ENCODE data around the gene L3MBTL4. TPM values are rescaled to one million over a fixed set of nuclear protein-coding genes. Genes with fewer than 3 reads are reported as not detected.

Gene L3MBTL4
- total RNA-seq, 1 experiment from 2014 or later: not detected

- ChIA-PET CTCF (no interaction called here), POLR2A (ENCODE audit: unreplicated experiment) (no interaction called here)
- Histone ChIP-seq H3F3A (ENCODE audit: insufficient read depth, low read depth) (no peaks in the 10 kb centered on the region), H2AFZ (no peak overlapping the region), H3K4me3 (no peak overlapping the region), H3K4me2 (no peak overlapping the region), H3K27ac (no peak overlapping the region), H3K36me3 (ENCODE audit: low read depth) (no peaks in the 10 kb centered on the region), H3K9me2 (ENCODE audit: insufficient read depth) (no peaks in the 10 kb centered on the region), H3K9me3 (ENCODE audit: insufficient read depth, low read depth) (no peaks in the 10 kb centered on the region), H3K79me2 (ENCODE audit: low read depth) (no peaks in the 10 kb centered on the region), H3K27me3 (ENCODE audit: insufficient read depth, low read depth) (peaks cover 39% of the 10 kb centered on the region), H3K4me1 (replicated peaks; ENCODE audit: insufficient read depth) (no peaks in the 10 kb centered on the region), H4K20me1 (ENCODE audit: insufficient read depth) (no peaks in the 10 kb centered on the region)
- DNase-seq: no peak
- no peak for TF ChIP-seq EZH2 (IDR thresholded peaks at IDR 0.05; ENCODE audit: low read depth)
- TF ChIP-seq, protein P1, sequence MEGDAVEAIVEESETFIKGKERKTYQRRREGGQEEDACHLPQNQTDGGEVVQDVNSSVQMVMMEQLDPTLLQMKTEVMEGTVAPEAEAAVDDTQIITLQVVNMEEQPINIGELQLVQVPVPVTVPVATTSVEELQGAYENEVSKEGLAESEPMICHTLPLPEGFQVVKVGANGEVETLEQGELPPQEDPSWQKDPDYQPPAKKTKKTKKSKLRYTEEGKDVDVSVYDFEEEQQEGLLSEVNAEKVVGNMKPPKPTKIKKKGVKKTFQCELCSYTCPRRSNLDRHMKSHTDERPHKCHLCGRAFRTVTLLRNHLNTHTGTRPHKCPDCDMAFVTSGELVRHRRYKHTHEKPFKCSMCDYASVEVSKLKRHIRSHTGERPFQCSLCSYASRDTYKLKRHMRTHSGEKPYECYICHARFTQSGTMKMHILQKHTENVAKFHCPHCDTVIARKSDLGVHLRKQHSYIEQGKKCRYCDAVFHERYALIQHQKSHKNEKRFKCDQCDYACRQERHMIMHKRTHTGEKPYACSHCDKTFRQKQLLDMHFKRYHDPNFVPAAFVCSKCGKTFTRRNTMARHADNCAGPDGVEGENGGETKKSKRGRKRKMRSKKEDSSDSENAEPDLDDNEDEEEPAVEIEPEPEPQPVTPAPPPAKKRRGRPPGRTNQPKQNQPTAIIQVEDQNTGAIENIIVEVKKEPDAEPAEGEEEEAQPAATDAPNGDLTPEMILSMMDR (conservative IDR thresholded peaks at IDR 0.05): no peak
- no TSS peak for BruUV-seq (replicated peaks)
- intact Hi-C loops (cut with micrococcal nuclease; ENCODE audit: unreplicated experiment): no loop called here
These were observed 442.4 kb downstream of the L3MBTL4 start for GRCh38 chr18:5972298-5972697.

DNA sequence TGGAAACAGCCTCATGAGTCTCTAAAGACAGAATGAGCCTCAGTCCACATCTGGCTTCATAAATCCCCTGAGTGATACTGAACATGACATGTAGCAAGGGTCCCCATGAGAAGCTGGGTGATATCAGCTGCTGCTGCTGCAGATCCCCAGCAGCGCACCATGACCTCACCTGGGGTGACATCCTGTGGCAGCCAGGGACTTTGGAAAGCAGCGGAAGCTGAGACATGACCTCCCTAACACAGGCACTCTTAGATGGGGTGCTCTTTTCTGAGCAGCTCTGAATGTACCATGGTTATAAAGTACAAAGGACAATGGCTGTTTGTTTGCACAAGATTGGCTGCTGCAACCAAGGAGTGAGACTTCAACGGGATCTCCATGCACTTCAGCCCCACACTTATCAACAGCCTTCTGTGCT lies 444.7 kb downstream of the L3MBTL4 start:
- CTCF ChIA-PET: no interaction called here
- Histone ChIP-seq H3F3A (ENCODE audit: insufficient read depth, low read depth) (no peaks in the 10 kb centered on the region), H3K9me3 (ENCODE audit: insufficient read depth, low read depth) (no peaks in the 10 kb centered on the region), H3K27ac (no peak overlapping the region), H3K9me2 (ENCODE audit: insufficient read depth) (no peaks in the 10 kb centered on the region), H3K4me2 (no peak overlapping the region), H3K27me3 (ENCODE audit: insufficient read depth, low read depth) (peaks cover 56% of the 10 kb centered on the region), H3K4me3 (no peak overlapping the region), H2AFZ (no peak overlapping the region), H3K79me2 (ENCODE audit: low read depth) (no peaks in the 10 kb centered on the region), H3K36me3 (ENCODE audit: low read depth) (no peaks in the 10 kb centered on the region), H4K20me1 (ENCODE audit: insufficient read depth) (no peaks in the 10 kb centered on the region), H3K4me1 (replicated peaks; ENCODE audit: insufficient read depth) (no peaks in the 10 kb centered on the region)
- BruUV-seq (replicated peaks): no TSS peak
- intact Hi-C loops (cut with micrococcal nuclease; ENCODE audit: unreplicated experiment): no loop called here
- no peak for DNase-seq
- TF ChIP-seq, protein P1 (conservative IDR thresholded peaks at IDR 0.05): no peak
- no peak for TF ChIP-seq EZH2 (IDR thresholded peaks at IDR 0.05; ENCODE audit: low read depth)
- POLR2A ChIA-PET (ENCODE audit: unreplicated experiment): no interaction called here

DNA sequence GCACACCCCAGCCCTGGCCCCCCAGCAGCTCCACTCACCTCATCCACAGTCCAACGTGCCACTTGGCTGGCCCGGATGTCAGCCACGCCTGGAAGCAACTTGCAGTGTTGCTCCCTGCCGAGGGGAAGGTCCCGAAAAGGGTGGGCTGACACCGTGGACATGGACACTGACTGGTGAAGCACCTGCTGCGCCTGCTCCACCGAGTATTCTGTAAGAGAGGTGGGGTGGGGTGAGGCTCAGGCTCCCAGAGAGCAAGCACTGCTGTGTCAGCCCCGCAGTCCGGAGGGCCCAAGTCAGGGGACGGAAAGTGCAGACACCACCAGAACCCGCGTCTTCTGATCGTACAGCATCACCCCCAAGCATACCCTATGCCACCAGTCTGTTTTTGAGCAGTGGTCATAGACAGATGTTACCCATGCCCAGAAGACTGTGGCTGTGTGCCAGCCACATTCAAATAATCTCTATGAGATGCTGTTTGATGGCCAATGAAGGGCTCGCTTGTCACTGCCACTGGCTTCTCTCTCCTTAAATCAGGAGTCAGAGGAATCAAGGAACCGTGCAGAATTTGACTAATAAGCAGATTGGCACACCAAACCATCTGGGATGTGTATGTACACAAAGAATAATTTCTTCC lies 445.2 kb downstream of the L3MBTL4 start:
- Histone ChIP-seq H3K4me1 (replicated peaks; ENCODE audit: insufficient read depth) (no peaks in the 10 kb centered on the region), H3F3A (ENCODE audit: insufficient read depth, low read depth) (no peaks in the 10 kb centered on the region), H3K9me2 (ENCODE audit: insufficient read depth) (no peaks in the 10 kb centered on the region), H3K27me3 (ENCODE audit: insufficient read depth, low read depth) (peaks cover 61% of the 10 kb centered on the region), H3K4me3 (no peak overlapping the region), H3K79me2 (ENCODE audit: low read depth) (no peaks in the 10 kb centered on the region), H3K4me2 (no peak overlapping the region), H4K20me1 (ENCODE audit: insufficient read depth) (no peaks in the 10 kb centered on the region), H3K27ac (no peak overlapping the region), H3K9me3 (ENCODE audit: insufficient read depth, low read depth) (no peaks in the 10 kb centered on the region), H2AFZ (no peak overlapping the region), H3K36me3 (ENCODE audit: low read depth) (no peaks in the 10 kb centered on the region)
- intact Hi-C loops (cut with micrococcal nuclease; ENCODE audit: unreplicated experiment): no loop called here
- ChIA-PET CTCF (no interaction called here), POLR2A (ENCODE audit: unreplicated experiment) (no interaction called here)
- no peak for TF ChIP-seq EZH2 (IDR thresholded peaks at IDR 0.05; ENCODE audit: low read depth)
- TF ChIP-seq, protein P1 (conservative IDR thresholded peaks at IDR 0.05): no peak
- BruUV-seq (replicated peaks): no TSS peak
- DNase-seq: no peak
